Activated naive CD8-positive, alpha-beta T cell treated with anti-CD3 and anti-CD28 coated beads for 36 hours (primary cell): ENCODE data around the gene ZNF426. TPM values are rescaled to one million over a fixed set of nuclear protein-coding genes. Genes with fewer than 3 reads are reported as not detected.
"Not testable (repeated sequence)": the region's sequence is repeated elsewhere in the genome, so short reads cannot be mapped to it uniquely, and the experiment has no call there.

Source experiments
- DNase-seq: peaks from one replicate; pipeline ENCODE4 v3.0.0; 2021
- H3K27ac Mint-ChIP-seq: one replicate; pipeline ENCODE4 v1.8.0; 2022; ENCODE audit warnings: mild to moderate bottlenecking, moderate library complexity, mixed read lengths
- H3K27me3 Mint-ChIP-seq: one replicate; pipeline ENCODE4 v1.8.0; 2022; ENCODE audit warnings: mild to moderate bottlenecking, mixed read lengths
- H3K36me3 Mint-ChIP-seq: one replicate; pipeline ENCODE4 v1.8.0; 2021; ENCODE audit warnings: mild to moderate bottlenecking, mixed read lengths
- H3K4me1 Mint-ChIP-seq: one replicate; pipeline ENCODE4 v1.8.0; 2021; ENCODE audit warnings: mixed read lengths
- H3K4me3 Mint-ChIP-seq: one replicate; pipeline ENCODE4 v1.8.0; 2022; ENCODE audit warnings: mild to moderate bottlenecking, moderate library complexity, mixed read lengths
- H3K9me3 Mint-ChIP-seq: one replicate; pipeline ENCODE4 v1.8.0; 2022; ENCODE audit warnings: mixed read lengths
- total RNA-seq, 2 experiments: library from RNA; stranded (reverse); gene quantifications; one replicate each; pipeline ENCODE4 v1.2.3, GENCODE V29; 2021

ZNF426 gene
- 10 to 100 TPM; 18.6 to 18.8 TPM for total RNA-seq

- peaks cover 64% of the 10 kb centered on the region for H3K36me3 Mint-ChIP-seq
- peaks cover 28% of the 10 kb centered on the region for H3K9me3 Mint-ChIP-seq
- H3K4me1 Mint-ChIP-seq, result peaks cover 10% of the 10 kb centered on the region
- peak; percentile 87 for DNase-seq
- H3K4me3 Mint-ChIP-seq, result peak within 1 kb of the TSS; percentile 98
- H3K27me3 Mint-ChIP-seq, result no peaks in the 10 kb centered on the region
- peak within 1 kb of the TSS; percentile 99 for H3K27ac Mint-ChIP-seq
Measured at GRCh38 chr19:9538183-9539058, at the start of gene ZNF426. TSS of gene ZNF426 (minus strand) at chr19:9538645. CDS start at chr19:9536232, 2,413 bp downstream.

GRCh38 chr19:9586764-9587163, 48.3 kb upstream of the ZNF426 start:
- H3K9me3 Mint-ChIP-seq, result peaks cover 6% of the 10 kb centered on the region
- no peak overlapping the region for H3K27ac Mint-ChIP-seq
- H3K4me3 Mint-ChIP-seq, result peak overlapping the region; percentile 48
- peaks cover 24% of the 10 kb centered on the region for H3K36me3 Mint-ChIP-seq
- H3K27me3 Mint-ChIP-seq, result peaks cover 18% of the 10 kb centered on the region
- peak; percentile 65 for DNase-seq
- peaks cover 14% of the 10 kb centered on the region for H3K4me1 Mint-ChIP-seq

- DNase-seq, result peak; percentile 85
- Mint-ChIP-seq H3K4me3 (peak within 1 kb of the TSS; percentile 90), H3K27me3 (peaks cover 12% of the 10 kb centered on the region), H3K4me1 (peaks cover 26% of the 10 kb centered on the region), H3K9me3 (peaks cover 18% of the 10 kb centered on the region), H3K27ac (peak within 1 kb of the TSS; percentile 97), H3K36me3 (peaks cover 49% of the 10 kb centered on the region)
Measured at GRCh38 chr19:9584073-9584833, 45.8 kb upstream of the ZNF426 start, which contains the start of gene ZNF121. TSS of gene ZNF121 (minus strand) at chr19:9584504. CDS start at chr19:9568097, 16,407 bp downstream.

GRCh38 chr19:9582081-9582725, 43.8 kb upstream of the ZNF426 start:
- not testable (repeated sequence) for DNase-seq, H3K27me3 Mint-ChIP-seq
- Mint-ChIP-seq H3K4me3 (peak overlapping the region; percentile 78), H3K36me3 (peaks cover 69% of the 10 kb centered on the region), H3K4me1 (peaks cover 35% of the 10 kb centered on the region), H3K9me3 (peaks cover 27% of the 10 kb centered on the region), H3K27ac (peak overlapping the region; percentile 62)

- peaks cover 35% of the 10 kb centered on the region for H3K4me1 Mint-ChIP-seq
- peaks cover 39% of the 10 kb centered on the region for H3K9me3 Mint-ChIP-seq
- H3K36me3 Mint-ChIP-seq, result peaks cover 84% of the 10 kb centered on the region
- H3K4me3 Mint-ChIP-seq, result peak overlapping the region; percentile 59
- H3K27me3 Mint-ChIP-seq, result no peaks in the 10 kb centered on the region
- peak overlapping the region; percentile 20 for H3K27ac Mint-ChIP-seq
- no peak for DNase-seq
Measured at GRCh38 chr19:9580728-9581127, 42.3 kb upstream of the ZNF426 start.

GRCh38 chr19:9570255-9570654, 31.8 kb upstream of the ZNF426 start:
- H3K36me3 Mint-ChIP-seq, result peaks cover 98% of the 10 kb centered on the region
- no peak for DNase-seq
- no peak overlapping the region for H3K27ac Mint-ChIP-seq
- peaks cover 3% of the 10 kb centered on the region for H3K27me3 Mint-ChIP-seq
- H3K4me1 Mint-ChIP-seq, result peaks cover 4% of the 10 kb centered on the region
- H3K4me3 Mint-ChIP-seq, result no peak overlapping the region
- peaks cover 63% of the 10 kb centered on the region for H3K9me3 Mint-ChIP-seq

- Mint-ChIP-seq H3K36me3 (peaks cover 97% of the 10 kb centered on the region), H3K9me3 (peaks cover 61% of the 10 kb centered on the region), H3K27ac (no peak overlapping the region), H3K4me1 (no peaks in the 10 kb centered on the region), H3K27me3 (peaks cover 3% of the 10 kb centered on the region), H3K4me3 (no peak overlapping the region)
- DNase-seq, result no peak
Measured at GRCh38 chr19:9566729-9567128, 28.3 kb upstream of the ZNF426 start.

GRCh38 chr19:9565900-9566705, 27.7 kb upstream of the ZNF426 start:
- DNase-seq, result no peak
- Mint-ChIP-seq H3K4me1 (no peaks in the 10 kb centered on the region), H3K4me3 (no peak overlapping the region), H3K27me3 (peaks cover 3% of the 10 kb centered on the region), H3K27ac (no peak overlapping the region), H3K9me3 (peaks cover 59% of the 10 kb centered on the region), H3K36me3 (peaks cover 97% of the 10 kb centered on the region)

- peaks cover 25% of the 10 kb centered on the region for H3K9me3 Mint-ChIP-seq
- peaks cover 35% of the 10 kb centered on the region for H3K36me3 Mint-ChIP-seq
- H3K4me3 Mint-ChIP-seq, result no peak overlapping the region
Measured at GRCh38 chr19:9552536-9553274, 14.3 kb upstream of the ZNF426 start.

GRCh38 chr19:9547870-9548269, 9.4 kb upstream of the ZNF426 start:
- no peak overlapping the region for H3K27ac Mint-ChIP-seq
- H3K4me1 Mint-ChIP-seq, result no peaks in the 10 kb centered on the region
- no peak for DNase-seq
- no peak overlapping the region for H3K4me3 Mint-ChIP-seq
- H3K36me3 Mint-ChIP-seq, result peaks cover 14% of the 10 kb centered on the region
- H3K9me3 Mint-ChIP-seq, result peaks cover 18% of the 10 kb centered on the region
- no peaks in the 10 kb centered on the region for H3K27me3 Mint-ChIP-seq

More at GRCh38 chr19:9552536-9553274, 14.3 kb upstream of the ZNF426 start:
- Mint-ChIP-seq H3K27me3 (no peaks in the 10 kb centered on the region), H3K27ac (no peak overlapping the region), H3K4me1 (no peaks in the 10 kb centered on the region)
- no peak for DNase-seq

- Mint-ChIP-seq H3K9me3 (peaks cover 15% of the 10 kb centered on the region), H3K36me3 (peaks cover 36% of the 10 kb centered on the region)
- not testable (repeated sequence) for H3K27ac Mint-ChIP-seq, H3K4me1 Mint-ChIP-seq, DNase-seq, H3K4me3 Mint-ChIP-seq, H3K27me3 Mint-ChIP-seq
Measured at GRCh38 chr19:9541281-9541680, 2.8 kb upstream of the ZNF426 start.

GRCh38 chr19:9539921-9540320, 1.5 kb upstream of the ZNF426 start:
- H3K9me3 Mint-ChIP-seq, result peaks cover 18% of the 10 kb centered on the region
- not testable (repeated sequence) for DNase-seq, H3K27me3 Mint-ChIP-seq, H3K4me1 Mint-ChIP-seq
- peak overlapping the region; percentile 99 for H3K27ac Mint-ChIP-seq
- H3K36me3 Mint-ChIP-seq, result peaks cover 49% of the 10 kb centered on the region
- H3K4me3 Mint-ChIP-seq, result peak overlapping the region; percentile 98

GRCh38 chr19:9539201-9539600, 756 bp upstream of the ZNF426 start:
- H3K36me3 Mint-ChIP-seq, result peaks cover 57% of the 10 kb centered on the region
- H3K9me3 Mint-ChIP-seq, result peaks cover 21% of the 10 kb centered on the region
- not testable (repeated sequence) for H3K27me3 Mint-ChIP-seq, H3K4me1 Mint-ChIP-seq, DNase-seq
- peak overlapping the region; percentile 98 for H3K4me3 Mint-ChIP-seq
- peak overlapping the region; percentile 99 for H3K27ac Mint-ChIP-seq
